ENCODE results near the gene UNC45B.
"Not testable (repeated sequence)": the region's sequence is repeated elsewhere in the genome, so short reads cannot be mapped to it uniquely, and the experiment has no call there.

The UNC45B gene, protein sequence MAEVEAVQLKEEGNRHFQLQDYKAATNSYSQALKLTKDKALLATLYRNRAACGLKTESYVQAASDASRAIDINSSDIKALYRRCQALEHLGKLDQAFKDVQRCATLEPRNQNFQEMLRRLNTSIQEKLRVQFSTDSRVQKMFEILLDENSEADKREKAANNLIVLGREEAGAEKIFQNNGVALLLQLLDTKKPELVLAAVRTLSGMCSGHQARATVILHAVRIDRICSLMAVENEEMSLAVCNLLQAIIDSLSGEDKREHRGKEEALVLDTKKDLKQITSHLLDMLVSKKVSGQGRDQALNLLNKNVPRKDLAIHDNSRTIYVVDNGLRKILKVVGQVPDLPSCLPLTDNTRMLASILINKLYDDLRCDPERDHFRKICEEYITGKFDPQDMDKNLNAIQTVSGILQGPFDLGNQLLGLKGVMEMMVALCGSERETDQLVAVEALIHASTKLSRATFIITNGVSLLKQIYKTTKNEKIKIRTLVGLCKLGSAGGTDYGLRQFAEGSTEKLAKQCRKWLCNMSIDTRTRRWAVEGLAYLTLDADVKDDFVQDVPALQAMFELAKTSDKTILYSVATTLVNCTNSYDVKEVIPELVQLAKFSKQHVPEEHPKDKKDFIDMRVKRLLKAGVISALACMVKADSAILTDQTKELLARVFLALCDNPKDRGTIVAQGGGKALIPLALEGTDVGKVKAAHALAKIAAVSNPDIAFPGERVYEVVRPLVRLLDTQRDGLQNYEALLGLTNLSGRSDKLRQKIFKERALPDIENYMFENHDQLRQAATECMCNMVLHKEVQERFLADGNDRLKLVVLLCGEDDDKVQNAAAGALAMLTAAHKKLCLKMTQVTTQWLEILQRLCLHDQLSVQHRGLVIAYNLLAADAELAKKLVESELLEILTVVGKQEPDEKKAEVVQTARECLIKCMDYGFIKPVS

DNA sequence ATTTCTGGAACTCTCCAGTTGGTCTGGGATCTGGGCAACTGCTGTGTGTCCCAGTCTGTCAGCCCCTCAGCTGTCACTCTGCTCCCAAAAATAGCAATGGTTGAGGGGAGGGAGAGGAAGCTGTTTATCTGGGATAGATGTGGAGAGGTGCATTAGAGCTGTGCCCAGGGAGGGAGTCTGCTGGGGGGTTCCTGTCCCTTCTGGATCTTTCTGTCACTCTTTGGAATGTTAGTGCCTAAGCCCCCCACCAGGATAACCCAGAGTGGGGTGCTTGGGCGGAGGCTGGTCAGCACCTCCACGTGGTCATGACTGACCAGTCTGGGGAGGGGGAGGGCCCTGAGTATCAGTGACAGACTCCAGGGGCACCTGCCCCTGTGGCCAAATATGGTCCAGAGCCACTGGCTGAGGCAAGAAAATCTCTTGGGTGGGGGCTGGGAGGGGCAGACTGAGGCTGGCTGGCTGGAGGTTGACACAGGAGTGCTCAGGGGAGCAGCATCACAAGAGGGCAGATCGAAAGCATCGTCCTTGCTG, at the start of gene UNC45B:
Gene UNC45B, plus strand, starts transcription at position 443 of the 531 bp plus-strand sequence. CDS start 447 bp downstream, outside the sequence.
- no peak for DNase-seq (ENCODE audit: low spot score)

DNA sequence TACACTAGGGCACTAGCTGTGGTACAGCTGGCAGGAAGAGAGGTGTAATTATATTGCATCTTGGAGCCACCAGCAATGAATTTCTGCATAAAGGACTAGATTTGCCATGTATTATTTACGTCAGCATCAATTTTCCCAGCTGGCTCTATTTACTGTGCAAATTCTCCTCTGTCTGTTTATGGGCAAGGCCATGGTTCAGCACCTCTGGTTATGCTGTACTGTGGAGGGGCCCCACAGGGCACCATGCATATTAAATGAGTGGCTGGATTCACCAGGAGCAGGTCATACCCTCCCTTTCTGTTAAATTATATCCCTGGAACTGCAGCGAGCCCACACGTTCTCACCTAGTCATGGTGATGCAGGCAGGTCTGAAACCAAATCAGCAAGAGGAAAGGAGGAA, 47.7 kb upstream of the UNC45B start:
- DNase-seq (ENCODE audit: low spot score): no peak

DNA sequence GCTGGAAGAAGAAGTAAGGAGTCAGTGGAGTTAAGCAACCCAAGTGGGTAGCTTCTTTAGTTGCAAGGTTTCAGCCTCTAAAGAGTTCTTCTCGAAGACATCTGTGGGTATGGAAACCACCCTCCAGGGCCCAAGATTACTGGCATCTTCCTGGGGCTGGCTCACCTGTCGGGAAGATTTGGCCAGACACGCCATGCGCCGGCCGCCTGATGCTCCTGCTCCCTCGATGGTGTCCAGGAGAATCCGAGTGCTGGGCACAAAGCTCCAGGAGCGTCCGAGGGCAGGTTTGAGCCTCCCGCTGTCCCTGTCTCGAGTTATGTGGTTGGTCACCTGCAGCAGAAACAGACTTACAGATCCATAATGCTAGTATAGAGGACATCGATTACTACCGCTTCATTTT, 46.6 kb upstream of the UNC45B start:
- DNase-seq (ENCODE audit: low spot score): no peak

DNA sequence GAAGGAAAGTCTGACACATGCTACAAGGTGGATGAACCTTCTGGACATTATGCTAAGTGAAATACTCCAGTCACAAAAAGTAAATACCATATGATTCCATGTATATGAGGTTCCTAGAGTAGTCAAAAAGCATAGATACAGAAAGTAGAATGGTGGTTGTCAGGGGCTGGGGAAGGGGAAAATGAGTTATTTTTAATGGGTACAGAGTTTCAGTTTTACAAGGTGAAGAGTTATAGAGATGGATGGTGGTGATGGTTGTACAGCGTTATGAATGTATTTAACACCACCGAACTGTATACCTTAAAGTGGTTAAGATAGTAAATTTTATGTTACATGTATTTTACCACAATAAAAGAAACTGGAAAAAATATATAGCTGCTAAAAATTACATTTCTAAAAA, 45.9 kb upstream of the UNC45B start:
- no peak for DNase-seq (ENCODE audit: low spot score)

DNA sequence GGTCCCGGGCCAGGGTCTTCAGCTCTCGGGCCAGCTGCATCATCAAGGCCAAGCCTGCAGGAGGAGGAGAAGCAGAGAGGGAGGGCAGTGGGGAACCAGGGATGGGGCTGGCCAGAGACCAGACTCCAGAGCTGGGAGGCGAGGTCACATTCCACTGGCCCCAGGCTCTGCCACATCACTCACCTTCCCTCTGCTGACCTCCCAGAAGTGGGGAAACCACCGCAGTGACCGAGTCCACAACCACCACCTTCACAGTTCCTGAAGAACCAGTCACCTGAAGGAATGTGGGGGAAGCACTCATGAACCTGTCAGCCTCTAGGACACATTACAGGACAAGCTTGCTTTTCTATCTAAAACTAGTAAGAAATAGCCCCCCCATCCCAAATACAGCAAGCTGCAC, 44.3 kb upstream of the UNC45B start:
- DNase-seq (ENCODE audit: low spot score): no peak

DNA sequence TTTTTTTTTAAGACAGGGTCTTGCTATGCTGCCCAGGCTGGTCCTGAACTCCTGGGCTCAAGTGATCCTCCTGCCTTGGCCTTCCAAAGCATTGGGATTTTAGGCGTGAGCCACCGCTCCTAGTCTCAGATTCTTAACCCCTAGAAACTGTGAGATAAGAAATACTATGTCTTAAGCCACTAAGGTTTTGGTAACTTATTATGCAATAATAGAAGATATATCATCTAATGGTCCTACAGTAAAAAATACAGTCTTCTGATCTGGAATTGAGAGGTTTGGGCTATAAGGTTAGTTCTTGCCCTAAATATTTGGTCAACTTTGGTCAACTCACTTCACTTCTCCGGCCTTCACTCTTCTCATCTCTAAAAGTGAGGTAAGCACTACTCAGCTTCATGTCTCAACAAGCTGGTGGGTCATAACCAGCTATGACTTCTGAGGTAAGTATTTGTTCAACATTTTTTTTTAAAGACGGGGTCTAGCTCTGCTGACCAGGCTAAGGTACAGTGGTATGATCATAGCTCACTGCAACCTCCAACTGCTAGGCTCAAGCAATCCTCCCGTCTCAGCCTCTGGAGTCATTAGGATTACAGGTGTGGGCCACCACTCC, 42.7 kb upstream of the UNC45B start:
- no peak for DNase-seq (ENCODE audit: low spot score)

DNA sequence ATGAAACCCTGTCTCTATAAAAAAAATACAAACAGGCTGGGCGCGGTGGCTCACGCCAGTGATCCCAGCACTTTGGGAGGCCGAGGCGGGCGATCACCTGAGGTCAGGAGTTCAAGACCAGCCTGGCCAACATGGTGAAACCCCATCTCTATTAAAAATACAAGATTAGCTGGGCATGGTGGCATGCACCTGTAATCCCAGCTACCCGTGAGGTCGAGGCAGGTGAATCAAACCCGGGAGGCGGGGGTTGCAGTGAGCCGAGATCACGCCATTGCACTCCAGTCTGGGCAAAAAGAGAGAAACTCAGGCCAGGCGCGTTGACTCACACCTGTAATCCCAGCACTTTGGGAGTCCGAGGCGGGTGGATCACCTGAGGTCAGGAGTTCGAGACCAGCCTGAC, 36.8 kb upstream of the UNC45B start:
- not testable (repeated sequence) for DNase-seq (ENCODE audit: low spot score)

DNA sequence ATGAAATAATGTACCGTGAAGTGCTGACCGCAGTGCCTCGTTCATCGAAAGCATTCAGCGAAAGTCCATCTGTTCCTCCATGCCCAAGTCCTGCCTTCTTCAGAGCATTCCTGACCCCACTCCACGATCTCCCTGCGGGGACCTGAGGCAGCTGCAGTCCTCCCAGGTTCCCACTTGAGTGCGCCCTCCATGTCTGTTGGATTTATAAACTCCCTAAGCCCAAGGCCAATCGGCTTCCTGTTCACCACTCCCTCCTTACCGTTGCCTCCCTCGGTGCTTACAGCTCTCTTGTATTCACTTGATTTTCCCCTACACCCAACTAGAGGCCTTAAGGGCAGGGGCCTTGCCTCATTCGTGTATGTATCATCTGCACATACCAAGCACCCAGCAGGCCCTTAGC, 30.8 kb upstream of the UNC45B start:
- no peak for DNase-seq (ENCODE audit: low spot score)

DNA sequence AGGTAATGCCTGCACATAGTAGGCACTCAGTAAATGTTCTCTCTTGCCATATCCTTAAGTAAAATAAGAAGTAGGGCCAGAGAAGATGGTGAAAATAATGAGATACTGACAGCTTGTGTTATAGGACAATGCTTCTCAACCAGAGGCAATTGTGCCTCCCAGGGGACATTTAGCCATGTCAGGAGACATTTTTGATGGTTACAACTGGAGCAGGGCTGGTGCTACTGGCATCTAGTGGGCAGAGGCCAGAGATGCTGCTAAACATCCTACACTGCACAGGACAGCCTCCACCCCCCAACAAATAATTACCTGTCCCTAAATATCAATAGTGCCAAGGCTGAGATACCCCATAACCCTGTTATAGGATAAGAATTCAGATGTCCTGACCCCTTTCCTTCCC, 29.6 kb upstream of the UNC45B start:
- DNase-seq (ENCODE audit: low spot score): peak; percentile 48

DNA sequence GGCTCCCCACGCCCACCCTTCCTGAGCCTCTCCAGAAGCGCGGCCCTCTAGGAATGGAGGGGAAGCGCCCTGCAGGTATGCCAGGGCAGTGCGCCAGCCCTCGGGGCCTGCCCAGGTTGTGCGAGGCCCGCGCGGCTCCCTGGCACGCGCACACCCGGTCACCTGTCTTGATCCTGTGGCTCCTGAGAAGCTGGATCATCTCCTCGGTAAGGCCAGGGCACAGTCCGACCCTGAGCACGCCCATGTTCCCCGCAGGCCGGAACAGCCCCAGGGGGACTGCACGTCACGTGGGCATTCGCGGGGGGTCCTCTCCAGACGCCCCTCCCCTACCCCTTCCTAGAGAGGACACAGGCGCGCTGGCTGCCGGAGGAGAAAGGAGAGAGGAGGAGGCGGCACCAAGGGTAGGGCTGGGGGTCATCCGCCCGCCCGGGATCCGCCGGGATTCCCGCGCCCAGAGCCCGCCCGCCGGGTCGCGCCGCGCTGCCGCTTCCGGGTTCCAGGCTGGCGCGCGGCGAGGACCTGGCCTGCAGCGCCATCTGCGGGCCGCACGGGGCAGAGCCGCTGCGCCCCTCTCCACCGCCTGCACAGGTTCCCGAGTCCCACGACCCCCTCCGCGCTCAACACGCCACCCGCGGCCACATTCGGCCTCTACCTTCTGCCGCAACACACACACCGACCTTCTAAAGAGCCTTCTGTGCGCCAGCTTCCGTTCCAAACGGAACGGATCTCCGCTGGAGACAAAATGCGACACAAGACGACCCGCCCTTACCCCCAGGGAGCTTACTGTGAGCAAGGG, 28.0 kb upstream of the UNC45B start, which contains the start of gene RAD51D:
Gene RAD51D, minus strand, starts transcription at position 491 of the 796 bp plus-strand sequence. Its CDS starts 247 bp downstream, at position 244.
- peak; percentile 87 for DNase-seq (ENCODE audit: low spot score)

DNA sequence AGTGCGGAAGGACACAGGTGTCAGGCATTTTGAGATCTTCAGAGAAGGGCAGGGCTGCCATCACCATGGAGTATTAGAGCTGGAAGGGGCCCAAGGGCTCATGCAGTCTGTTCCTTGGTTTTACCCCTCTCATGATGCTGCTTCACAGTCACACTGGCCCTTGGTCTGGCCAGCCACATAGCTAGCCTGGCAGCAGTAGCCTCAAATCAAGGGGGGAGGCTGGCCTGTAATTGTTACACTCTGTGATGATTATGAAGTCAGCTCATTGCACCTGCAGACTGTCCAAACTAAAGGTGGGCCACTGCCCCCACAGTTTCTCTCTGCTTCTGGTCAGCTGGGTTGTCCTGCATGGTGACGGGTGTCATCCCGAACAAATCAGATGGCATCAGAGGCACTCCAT, 26.3 kb upstream of the UNC45B start, which contains the start of gene FNDC8:
Gene FNDC8, plus strand, starts transcription at position 301 of the 400 bp plus-strand sequence. Its CDS starts 79 bp downstream, at position 380.
- no peak for DNase-seq (ENCODE audit: low spot score)

DNA sequence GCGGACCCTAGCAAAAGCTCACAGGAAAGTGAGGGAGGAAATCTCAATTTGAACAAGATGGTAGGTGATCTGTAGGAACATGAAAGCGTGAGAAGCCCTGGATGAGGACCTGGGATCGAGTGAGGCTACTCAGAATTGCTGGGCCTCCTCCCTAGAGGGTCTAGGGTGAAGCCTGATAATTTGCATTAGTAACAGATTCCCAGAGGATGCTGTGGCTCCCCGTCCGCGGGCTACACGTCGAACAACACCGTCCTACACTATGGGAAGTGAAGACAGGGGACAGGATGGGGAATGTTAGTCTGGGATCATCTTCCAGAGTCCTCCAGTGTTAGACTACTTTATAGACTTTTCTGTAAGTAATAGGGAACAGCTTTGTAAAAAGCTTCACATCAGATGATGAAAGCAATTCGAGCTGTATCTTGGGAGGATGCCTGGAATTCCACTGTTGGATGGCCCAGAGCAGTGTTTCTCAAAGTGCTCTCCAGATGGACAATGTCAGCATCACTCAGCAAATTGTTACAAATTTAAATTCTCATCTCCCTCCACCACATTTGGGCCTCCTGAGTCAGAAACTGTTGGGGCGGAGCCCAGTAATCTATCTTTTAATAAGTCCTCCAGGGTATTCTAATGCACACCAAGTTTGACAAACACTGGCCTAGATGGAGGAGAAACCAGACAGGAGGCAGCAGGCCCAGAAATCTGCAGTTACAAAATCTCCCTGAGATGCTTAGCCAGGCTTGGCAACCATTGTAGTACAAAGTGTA, 19.7 kb upstream of the UNC45B start:
- DNase-seq (ENCODE audit: low spot score): no peak

DNA sequence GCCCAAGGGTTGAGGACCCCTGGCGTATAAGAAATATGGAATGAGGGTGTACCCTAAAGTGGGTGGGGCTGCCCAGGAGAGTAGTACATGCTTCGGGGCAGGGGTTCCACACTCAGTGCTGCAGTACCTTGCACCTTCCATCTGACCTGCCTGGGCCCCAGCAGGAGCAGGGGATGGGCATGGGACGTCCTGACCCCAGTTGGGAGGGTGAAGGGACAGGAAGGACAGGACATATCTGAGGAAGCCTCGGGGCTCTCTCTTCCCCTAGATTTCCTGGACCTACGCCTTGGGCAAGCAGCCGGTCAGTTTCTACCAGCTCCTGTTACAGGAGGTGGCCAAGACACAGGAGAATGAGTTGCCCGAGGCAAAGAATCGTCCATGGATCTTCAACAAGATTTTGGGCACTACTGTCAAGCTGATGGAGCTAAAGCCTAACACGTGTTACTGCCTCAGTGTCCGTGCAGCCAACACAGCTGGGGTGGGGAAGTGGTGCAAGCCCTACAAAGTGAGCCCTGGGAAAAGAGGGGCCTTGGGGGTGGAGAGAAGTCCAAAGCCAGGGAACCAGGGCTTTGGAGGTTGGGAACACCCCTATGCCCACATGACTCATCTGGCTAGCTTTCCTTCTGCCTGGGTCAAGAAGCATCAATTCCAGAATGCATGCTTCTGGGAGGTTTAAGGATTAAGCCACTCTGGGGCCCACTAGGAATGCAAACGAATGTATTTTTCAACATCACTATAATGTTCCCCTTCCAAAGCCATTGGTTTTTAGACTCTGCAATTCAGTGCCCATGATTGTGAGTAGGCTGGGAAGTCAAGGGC, 18.3 kb upstream of the UNC45B start:
- DNase-seq (ENCODE audit: low spot score): no peak

DNA sequence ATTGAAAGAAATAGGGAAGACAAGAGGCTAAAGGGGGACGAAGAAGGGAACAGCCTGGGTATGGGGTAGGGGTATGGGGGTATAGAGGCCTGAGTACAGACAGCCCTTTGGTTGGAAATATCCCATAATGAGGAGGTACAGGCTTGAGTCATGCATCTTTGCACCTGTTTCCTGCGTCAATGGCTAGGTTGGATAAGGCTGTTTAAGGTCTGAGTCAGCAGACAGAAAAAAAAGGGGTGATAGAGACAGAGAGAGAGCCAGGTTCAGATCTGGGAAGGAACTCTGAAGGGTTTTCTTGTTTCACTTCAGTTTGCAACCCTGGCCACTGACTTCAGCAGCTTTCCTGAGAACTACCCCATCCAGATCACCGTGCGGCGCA, 17.7 kb upstream of the UNC45B start:
- no peak for DNase-seq (ENCODE audit: low spot score)

DNA sequence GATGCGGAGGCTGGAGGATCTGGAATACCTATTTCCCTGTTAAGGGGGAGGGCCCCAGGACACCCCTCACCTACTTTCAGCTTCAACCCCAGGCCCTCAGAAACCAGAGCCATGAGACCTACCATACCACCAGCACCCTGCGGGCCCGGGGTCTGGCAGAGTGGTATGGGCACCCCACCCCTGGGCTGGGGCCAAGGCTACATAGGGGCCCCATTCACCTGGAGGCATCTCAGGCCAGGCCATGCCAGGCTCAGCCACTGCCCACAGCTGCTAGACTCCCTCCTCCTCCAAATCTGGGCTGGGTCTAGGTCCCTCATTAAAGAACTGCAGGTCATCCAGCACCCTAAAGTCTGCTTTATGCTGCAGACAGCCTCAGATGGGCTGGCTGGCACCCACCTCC, 17.2 kb upstream of the UNC45B start:
- DNase-seq (ENCODE audit: low spot score): no peak

DNA sequence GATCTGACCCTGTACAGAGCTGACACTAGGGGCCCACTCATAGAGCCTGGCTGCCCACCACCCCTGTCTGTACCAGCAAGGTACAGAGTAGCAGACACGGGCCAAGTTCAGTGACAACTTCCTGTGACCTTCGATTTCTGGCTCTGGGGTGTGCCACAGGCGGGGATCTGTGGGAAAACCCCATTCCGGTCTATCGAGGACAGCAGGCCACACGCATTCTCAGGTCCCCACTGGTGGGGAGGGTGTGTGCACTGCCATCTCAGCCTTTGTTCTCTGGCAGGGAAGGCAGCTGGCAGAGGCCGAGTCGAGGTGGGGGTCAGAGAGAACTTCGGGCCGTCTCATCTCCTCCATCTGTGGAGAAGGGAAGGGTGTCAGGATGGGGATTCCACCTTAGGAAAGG, 15.5 kb upstream of the UNC45B start:
- DNase-seq (ENCODE audit: low spot score): no peak

DNA sequence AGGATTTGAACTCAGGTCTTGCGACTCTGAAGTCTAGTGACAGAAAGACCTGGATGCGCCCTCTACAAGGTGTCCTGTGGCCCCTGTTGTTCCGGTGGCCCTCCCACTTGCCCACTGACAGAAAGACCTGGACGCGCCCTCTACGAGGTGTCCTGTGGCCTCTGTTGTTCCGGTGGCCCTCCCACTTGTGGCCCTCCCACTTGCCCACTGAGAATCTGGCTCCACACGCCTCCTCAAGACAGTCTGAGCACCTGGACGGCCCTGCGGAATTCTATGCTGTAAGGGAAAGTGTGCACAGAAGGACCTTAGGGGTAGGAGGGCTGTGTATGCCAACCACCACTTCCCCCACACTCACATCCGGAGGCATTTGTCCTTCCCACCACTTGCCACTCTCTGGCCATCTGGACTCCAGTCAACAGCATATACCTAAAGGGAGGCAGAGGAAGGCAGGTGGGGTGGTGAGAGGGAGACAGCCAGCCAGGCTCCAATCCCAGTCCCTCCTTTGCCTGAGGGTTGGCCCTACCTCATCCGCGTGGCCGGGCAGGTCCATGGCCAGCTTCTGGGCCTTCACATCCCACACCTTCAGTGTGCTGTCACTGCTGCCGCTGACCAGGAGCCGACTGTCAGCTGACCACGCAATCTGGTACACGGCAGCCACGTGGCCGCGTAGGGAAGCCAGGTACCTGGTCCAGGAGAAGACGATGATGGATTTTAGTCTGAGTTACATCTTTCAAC, 14.6 kb upstream of the UNC45B start:
- DNase-seq (ENCODE audit: low spot score): no peak

DNA sequence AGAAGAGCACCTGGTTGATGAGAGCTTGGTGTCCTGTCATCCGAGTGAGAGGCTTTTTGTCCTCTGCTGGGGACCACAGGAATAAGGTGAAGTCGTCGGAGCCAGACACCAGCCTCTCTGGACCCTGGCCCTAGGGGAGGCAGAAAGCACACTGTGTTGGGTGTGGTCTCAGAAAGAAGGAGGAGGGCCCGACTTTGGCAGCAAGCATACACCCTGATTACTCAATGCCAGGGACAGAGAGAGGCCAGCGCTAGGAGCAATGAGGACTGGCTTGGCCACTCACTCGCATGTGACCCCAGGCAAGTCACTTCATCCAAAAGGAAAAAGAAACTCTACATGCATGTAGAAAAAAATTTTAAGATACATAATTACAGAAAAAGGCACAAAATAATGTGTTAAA, 12.3 kb upstream of the UNC45B start:
- no peak for DNase-seq (ENCODE audit: low spot score)

DNA sequence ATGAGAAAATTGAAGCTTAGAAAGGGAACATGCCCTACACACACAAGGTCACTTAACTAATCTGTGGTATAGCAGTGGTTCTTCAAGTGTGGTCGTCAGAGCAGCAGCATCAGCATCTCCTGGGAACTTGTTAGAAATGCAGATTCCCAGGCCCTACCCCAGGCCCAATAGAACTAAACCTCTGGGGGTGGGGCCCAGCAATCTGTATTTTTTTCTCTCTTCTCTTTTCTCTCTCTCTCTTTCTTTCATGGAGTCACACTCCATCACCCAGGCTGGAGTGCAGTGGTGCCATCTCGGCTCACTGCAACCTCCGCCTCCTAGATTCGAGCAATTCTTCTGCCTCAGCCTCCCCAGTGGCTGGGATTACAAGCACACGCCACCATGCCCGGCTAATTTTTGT, 9.4 kb upstream of the UNC45B start:
- no peak for DNase-seq (ENCODE audit: low spot score)
